Measurements from ENCODE around the gene GBP1. TPM values are rescaled to one million over a fixed set of nuclear protein-coding genes. Genes with fewer than 3 reads are reported as not detected.

Gene GBP1
- total RNA-seq, 2 experiments from 2014 or later, result not detected

DNA sequence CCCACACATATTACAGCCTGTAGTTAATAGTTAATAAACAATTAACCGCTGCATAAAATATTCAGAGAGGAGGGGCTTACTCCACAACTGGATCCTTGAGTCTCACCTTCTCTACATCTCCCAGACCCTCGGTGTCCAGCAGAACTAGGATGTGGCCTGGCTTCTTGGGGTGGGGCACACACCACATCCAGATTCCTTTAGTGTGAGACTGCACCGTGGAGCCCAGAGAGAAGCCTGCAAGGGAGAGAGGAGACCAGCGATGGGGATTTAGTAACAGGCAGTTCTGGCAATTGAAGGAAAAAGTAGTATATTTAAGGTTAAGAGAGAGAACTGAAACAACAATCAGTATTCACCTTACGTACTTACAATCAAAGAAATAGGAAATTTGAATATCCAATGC, 4.9 kb downstream of the GBP1 start:
- no TSS peak for BruUV-seq (replicated peaks)
- POLR2A ChIA-PET, result interaction anchor here (0.7 kb wide), 1 partner anchor 1611 kb away, joined by 3 read pairs; no protein-coding TSS in a partner anchor
- CTCF ChIA-PET (ENCODE audit: unreplicated experiment), result no interaction called here

DNA sequence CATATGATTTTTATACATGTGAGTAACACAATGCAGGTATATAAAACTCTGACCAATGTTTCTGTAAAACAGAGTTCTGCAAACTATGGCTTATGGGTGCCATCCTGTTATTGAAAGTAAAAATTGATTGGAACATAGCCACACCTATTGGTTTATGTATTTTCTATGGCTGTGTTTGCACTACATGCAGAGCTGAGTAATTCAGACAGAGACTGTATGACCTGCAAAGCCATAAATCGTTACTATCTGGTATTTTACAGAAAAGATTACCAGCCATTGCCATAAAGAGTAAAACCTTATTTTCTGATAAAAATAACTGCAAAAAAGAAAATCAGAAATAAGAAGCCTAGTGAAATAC, 13.1 kb downstream of the GBP1 start:
- no peak for DNase-seq (ENCODE audit: low spot score)
- Histone ChIP-seq H3K9me2 (ENCODE audit: insufficient read depth, low read length) (no peaks in the 10 kb centered on the region), H3K9me3 (ENCODE audit: low read length) (no peaks in the 10 kb centered on the region), H4K20me1 (ENCODE audit: insufficient read depth, low read length) (no peaks in the 10 kb centered on the region), H3K27ac (ENCODE audit: low read depth, low read length, poor library complexity, severe bottlenecking) (no peak overlapping the region), H3K36me3 (ENCODE audit: insufficient read depth, low read length) (no peaks in the 10 kb centered on the region), H2AFZ (ENCODE audit: low read length) (no peak overlapping the region), H3K4me2 (ENCODE audit: low read length) (no peak overlapping the region), H3K4me1 (ENCODE audit: insufficient read depth, low read length, poor library complexity, severe bottlenecking) (no peaks in the 10 kb centered on the region), H3K4me3 (ENCODE audit: low read depth, low read length, poor library complexity, severe bottlenecking) (no peak overlapping the region), H3K79me2 (ENCODE audit: insufficient read depth, low read depth, low read length) (no peaks in the 10 kb centered on the region)
- BruUV-seq (replicated peaks), result no TSS peak
- intact Hi-C loops (cut with micrococcal nuclease; ENCODE audit: unreplicated experiment), result no loop called here
- TF ChIP-seq, protein P1, sequence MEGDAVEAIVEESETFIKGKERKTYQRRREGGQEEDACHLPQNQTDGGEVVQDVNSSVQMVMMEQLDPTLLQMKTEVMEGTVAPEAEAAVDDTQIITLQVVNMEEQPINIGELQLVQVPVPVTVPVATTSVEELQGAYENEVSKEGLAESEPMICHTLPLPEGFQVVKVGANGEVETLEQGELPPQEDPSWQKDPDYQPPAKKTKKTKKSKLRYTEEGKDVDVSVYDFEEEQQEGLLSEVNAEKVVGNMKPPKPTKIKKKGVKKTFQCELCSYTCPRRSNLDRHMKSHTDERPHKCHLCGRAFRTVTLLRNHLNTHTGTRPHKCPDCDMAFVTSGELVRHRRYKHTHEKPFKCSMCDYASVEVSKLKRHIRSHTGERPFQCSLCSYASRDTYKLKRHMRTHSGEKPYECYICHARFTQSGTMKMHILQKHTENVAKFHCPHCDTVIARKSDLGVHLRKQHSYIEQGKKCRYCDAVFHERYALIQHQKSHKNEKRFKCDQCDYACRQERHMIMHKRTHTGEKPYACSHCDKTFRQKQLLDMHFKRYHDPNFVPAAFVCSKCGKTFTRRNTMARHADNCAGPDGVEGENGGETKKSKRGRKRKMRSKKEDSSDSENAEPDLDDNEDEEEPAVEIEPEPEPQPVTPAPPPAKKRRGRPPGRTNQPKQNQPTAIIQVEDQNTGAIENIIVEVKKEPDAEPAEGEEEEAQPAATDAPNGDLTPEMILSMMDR (conservative IDR thresholded peaks at IDR 0.05; ENCODE audit: low read length), result no peak
- no peak for TF ChIP-seq EZH2phosphoT487 (IDR thresholded peaks at IDR 0.05; ENCODE audit: borderline replicate concordance, low read depth, low read length)
- ChIA-PET POLR2A (interaction anchor here (1.2 kb wide), 1 partner anchor 65 kb away, joined by 3 read pairs; no protein-coding TSS in a partner anchor), CTCF (ENCODE audit: unreplicated experiment) (no interaction called here)

More for the DNA sequence above, 4.9 kb downstream of the GBP1 start:
- Histone ChIP-seq H3K27ac (ENCODE audit: low read depth, low read length, poor library complexity, severe bottlenecking) (no peak overlapping the region), H3K4me2 (ENCODE audit: low read length) (no peak overlapping the region), H3K9me3 (ENCODE audit: low read length) (no peaks in the 10 kb centered on the region), H3K9me2 (ENCODE audit: insufficient read depth, low read length) (no peaks in the 10 kb centered on the region), H2AFZ (ENCODE audit: low read length) (no peak overlapping the region), H4K20me1 (ENCODE audit: insufficient read depth, low read length) (no peaks in the 10 kb centered on the region), H3K4me1 (ENCODE audit: insufficient read depth, low read length, poor library complexity, severe bottlenecking) (no peaks in the 10 kb centered on the region), H3K36me3 (ENCODE audit: insufficient read depth, low read length) (no peaks in the 10 kb centered on the region), H3K4me3 (ENCODE audit: low read depth, low read length, poor library complexity, severe bottlenecking) (no peak overlapping the region), H3K79me2 (ENCODE audit: insufficient read depth, low read depth, low read length) (no peaks in the 10 kb centered on the region)
- intact Hi-C loops (cut with micrococcal nuclease; ENCODE audit: unreplicated experiment), result no loop called here
- DNase-seq (ENCODE audit: low spot score), result no peak
- TF ChIP-seq, protein P1 (conservative IDR thresholded peaks at IDR 0.05; ENCODE audit: low read length), result no peak
- no peak for TF ChIP-seq EZH2phosphoT487 (IDR thresholded peaks at IDR 0.05; ENCODE audit: borderline replicate concordance, low read depth, low read length)

DNA sequence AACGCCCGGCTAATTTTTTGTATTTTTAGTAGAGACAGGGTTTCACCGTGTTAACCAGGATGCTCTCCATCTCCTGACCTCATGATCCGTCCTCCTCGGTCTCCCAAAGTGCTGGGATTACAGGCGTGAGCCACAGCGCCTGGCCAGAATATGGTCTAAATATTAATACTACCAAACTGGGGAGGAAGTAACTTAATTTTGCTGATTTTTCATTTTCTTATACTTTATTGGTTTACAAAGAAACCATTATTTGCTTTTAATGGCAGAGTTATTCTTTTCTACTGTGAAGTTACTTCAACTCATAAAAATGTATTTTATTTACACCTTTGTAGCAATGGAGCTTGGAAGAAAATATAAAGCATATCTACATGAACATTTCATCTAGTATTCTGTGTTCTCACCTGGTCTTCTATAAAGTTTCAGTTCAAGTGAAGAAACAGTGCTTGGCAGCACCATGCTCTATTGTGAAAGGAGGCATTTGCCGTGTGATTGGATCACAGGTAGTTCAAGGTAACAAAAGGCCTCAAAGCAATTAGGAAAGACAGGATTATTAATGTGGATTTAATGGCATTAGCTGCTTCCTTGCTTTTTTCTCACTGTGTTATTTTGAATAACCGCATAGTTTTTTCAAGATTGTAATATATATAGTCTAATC, 13.6 kb downstream of the GBP1 start:
- no peaks in the 10 kb centered on the region for H3K79me2 ChIP-seq (ENCODE audit: insufficient read depth, low read depth, low read length)
- H4K20me1 ChIP-seq (ENCODE audit: insufficient read depth, low read length), result no peaks in the 10 kb centered on the region
- TF ChIP-seq, protein P1 (conservative IDR thresholded peaks at IDR 0.05; ENCODE audit: low read length), result no peak
- no peak for TF ChIP-seq EZH2phosphoT487 (IDR thresholded peaks at IDR 0.05; ENCODE audit: borderline replicate concordance, low read depth, low read length)
- no peaks in the 10 kb centered on the region for H3K9me3 ChIP-seq (ENCODE audit: low read length)
- H3K36me3 ChIP-seq (ENCODE audit: insufficient read depth, low read length), result no peaks in the 10 kb centered on the region
- H3K4me3 ChIP-seq (ENCODE audit: low read depth, low read length, poor library complexity, severe bottlenecking), result no peak overlapping the region
- intact Hi-C loops (cut with micrococcal nuclease; ENCODE audit: unreplicated experiment), result no loop called here
- no TSS peak for BruUV-seq (replicated peaks)
- H3K27ac ChIP-seq (ENCODE audit: low read depth, low read length, poor library complexity, severe bottlenecking), result no peak overlapping the region
- H3K4me1 ChIP-seq (ENCODE audit: insufficient read depth, low read length, poor library complexity, severe bottlenecking), result no peaks in the 10 kb centered on the region
- ChIA-PET CTCF (ENCODE audit: unreplicated experiment) (no interaction called here), POLR2A (interaction anchor here (1.2 kb wide), 1 partner anchor 66 kb away, joined by 3 read pairs; no protein-coding TSS in a partner anchor)
- no peak for DNase-seq (ENCODE audit: low spot score)
- H3K4me2 ChIP-seq (ENCODE audit: low read length), result no peak overlapping the region
- H2AFZ ChIP-seq (ENCODE audit: low read length), result no peak overlapping the region
- no peaks in the 10 kb centered on the region for H3K9me2 ChIP-seq (ENCODE audit: insufficient read depth, low read length)

All from OCI-LY7 (cell line).